ENCODE results near the gene AKT1S1. TPM values are rescaled to one million over a fixed set of nuclear protein-coding genes. Genes with fewer than 3 reads are reported as not detected.
A peak's percentile ranks its signal among the peaks of the same experiment; 100 is the strongest.
"Not testable (repeated sequence)": the region's sequence is repeated elsewhere in the genome, so short reads cannot be mapped to it uniquely, and the experiment has no call there.

Gene AKT1S1
- total RNA-seq: 4.1 TPM

DNA sequence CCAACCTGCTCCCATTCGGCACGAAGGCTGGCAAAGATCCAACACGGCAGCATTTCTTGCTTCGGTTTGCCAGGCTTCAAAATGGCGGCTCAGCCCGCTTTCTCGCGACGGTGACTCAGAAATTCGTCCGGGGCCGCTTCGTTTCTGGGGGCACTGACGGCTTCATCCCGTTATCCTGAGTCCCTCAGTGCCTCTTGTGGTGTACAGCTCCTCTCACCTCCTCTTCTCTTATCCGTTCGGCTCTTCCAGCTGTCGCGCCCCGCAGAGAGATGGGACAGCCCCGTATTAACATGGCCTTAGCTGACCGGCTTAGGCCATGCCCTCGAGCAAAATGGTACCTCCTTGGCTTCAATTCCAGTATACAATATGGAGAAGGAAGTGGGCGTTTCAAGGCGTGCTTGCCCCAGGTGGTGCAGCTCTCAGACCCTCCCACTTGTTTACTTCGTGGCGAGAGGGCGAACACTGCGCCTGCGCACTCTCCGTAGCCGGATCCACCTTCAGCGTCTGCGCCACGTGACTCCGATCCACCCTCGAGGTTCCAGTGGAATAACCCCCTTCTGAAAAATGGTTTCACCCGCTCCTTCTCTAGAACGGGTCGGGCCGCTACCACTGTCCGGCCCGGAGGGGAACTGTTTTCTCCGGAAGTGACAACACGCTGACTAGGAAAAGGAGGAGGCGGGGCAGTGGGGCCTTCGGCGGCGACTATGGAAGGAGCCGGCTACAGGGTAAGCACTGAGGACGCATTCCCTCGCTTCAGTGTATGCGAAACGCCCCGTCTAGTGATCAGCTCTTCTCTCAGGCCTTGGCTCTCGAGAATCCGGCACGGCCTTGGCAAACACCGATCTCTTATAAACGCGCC, at the start of gene AKT1S1, which contains the start of gene TBC1D17:
Gene AKT1S1, minus strand, starts transcription at position 336 of the 859 bp plus-strand sequence. CDS start 4,060 bp downstream, outside the sequence.
Gene TBC1D17, plus strand, starts transcription at position 683 of the 859 bp plus-strand sequence. Its CDS starts 22 bp downstream, at position 705.
- FAIRE-seq: peak; percentile 98
- peak; percentile 94 to 96 for DNase-seq (ENCODE audit: low spot score in 2 of 2)

DNA sequence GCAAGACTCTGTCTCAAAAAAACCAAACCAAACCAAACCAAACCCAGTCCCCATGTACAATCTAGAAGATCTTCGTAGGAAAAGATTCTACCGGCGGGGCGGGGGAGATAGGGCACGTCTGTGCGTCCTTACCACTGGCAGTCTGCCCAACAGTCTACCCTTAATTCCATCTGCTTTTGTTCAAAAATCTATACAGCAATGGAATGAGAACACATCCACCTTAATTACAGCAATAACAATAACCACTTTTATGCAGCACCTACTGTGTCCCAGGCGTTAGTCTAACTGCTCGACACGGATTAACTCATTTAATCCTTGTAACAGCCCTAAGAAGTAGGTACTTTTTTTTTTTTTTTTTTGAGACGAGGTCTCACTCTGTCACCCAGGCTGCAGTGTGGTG, 49.4 kb upstream of the AKT1S1 start:
- no peak for FAIRE-seq
- no peak for DNase-seq (ENCODE audit: low spot score in 2 of 2)

DNA sequence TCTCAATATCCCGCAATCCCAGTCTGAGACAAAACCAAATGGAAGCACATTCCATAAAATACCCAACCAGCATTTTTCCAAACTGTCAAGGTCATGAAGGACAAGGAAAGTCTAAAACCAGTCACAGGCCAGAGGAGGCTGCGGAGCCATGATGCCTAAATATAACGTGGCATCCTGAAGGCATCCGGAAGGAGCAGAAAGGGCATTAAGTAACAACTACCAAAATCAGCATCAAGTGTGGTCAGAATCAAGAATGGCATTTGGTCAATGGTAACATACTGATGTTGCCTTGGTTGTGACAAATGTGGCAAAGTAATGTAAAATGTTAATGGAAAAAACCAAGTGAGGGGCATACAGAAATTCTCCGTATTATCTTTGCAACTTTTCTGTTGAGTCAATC, 48.3 kb upstream of the AKT1S1 start:
- FAIRE-seq (no peak), DNase-seq (ENCODE audit: low spot score in 2 of 2) (no peak)

DNA sequence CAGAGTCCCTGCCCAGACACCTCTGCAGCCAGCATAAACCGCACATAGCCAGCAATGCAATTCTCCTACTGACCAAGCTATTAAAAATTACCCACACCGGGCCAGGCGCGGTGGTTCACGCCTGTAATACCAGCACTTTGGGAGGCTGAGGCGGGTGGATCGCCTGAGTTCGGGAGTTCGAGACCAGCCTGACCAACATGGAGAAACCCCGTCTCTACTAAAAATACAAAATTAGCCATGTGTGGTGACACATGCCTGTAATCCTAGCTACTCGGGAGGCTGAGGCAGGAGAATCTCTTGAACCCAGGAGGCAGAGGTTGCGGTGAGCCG, 47.7 kb upstream of the AKT1S1 start:
- DNase-seq (ENCODE audit: low spot score in 2 of 2); FAIRE-seq: not testable (repeated sequence)

DNA sequence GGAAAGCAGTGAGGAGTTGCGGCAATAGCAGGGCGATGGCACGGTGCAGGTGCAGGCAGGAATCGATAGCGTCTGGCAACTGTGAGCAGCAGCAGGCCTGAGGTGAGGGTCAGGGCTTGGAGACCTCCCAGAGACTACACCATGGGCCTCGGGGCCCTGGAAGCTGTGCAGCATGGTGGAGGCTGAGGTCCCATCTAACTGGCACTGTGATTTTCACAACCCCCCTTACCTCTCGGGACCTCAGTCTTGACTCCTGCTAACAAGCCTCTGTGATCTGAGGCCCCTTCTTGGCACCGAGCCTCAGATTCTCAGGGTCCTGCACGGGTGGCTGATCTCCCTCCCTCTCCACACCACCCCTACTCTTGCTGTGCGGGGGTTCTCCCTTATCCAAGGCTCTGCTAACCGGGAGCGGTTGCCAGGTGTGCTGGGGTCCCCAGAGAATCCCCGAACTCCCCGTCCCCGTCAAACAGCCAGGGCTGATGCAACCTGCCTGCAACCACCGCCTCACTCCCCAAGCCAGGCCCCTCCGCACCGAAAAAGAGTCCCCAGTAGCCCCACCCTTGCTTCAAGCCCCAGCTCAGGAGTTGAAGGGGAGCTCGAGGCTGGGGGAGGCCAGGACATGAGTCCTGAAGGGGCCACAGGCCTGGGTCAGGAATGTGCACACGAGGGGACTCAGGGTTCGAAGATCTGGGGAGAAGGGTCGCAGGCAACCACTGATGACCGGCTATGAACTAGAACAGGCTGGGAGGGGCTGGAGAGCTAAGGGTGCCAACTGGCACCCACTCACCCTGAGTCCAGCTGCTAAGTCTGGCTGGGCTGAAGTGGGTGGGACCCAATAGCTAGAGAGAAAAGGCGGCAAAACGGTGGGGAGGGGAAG, 47.1 kb upstream of the AKT1S1 start:
- FAIRE-seq: no peak

DNA sequence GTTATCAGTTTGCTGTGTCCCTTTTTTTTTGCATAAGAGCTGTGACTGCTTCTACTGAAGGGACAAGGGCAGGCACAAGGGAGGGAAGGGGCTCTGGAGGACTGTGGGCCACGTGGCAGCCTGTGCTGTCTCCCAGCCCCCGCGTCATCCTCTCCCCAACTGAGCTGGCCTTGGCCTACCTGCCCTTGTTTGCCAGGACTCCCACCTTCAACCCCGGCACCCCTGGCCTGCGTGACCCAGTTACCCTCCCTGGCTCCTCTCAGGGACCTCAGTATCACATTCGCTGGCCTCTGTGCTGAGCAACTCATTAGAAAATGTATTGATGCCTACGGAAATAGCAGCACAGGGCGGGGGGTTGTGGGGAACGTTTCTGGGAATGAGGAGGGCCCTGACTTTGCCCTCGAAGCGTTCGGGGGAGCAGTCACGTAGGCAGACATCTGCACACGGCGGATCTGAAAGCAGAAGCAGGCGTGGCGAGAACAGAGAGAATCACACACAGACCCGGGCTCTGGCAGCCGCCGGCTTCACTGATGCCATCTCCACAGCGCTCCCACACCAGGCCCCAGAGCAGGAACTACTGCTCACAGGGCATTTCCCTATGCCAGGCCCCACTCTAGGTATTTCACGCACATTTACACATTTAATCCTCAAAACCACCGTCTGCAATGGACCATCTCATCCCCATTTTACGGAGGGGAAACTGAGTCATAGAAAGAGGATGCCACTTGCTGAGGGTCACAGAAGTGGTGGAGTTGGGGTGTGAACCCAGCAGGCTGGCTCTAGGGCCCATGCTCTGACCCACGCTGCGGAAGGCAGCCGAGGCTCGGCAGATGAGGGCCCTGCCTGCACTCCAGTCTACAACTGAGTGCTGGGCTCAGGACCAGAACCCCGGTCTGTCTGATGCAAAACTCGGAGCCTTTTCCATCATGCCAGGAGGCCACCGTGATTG, 46.2 kb upstream of the AKT1S1 start:
- no peak for FAIRE-seq
- no peak for DNase-seq (ENCODE audit: low spot score in 2 of 2)

More for the DNA sequence above, 47.1 kb upstream of the AKT1S1 start:
- no peak for DNase-seq (ENCODE audit: low spot score in 2 of 2)

DNA sequence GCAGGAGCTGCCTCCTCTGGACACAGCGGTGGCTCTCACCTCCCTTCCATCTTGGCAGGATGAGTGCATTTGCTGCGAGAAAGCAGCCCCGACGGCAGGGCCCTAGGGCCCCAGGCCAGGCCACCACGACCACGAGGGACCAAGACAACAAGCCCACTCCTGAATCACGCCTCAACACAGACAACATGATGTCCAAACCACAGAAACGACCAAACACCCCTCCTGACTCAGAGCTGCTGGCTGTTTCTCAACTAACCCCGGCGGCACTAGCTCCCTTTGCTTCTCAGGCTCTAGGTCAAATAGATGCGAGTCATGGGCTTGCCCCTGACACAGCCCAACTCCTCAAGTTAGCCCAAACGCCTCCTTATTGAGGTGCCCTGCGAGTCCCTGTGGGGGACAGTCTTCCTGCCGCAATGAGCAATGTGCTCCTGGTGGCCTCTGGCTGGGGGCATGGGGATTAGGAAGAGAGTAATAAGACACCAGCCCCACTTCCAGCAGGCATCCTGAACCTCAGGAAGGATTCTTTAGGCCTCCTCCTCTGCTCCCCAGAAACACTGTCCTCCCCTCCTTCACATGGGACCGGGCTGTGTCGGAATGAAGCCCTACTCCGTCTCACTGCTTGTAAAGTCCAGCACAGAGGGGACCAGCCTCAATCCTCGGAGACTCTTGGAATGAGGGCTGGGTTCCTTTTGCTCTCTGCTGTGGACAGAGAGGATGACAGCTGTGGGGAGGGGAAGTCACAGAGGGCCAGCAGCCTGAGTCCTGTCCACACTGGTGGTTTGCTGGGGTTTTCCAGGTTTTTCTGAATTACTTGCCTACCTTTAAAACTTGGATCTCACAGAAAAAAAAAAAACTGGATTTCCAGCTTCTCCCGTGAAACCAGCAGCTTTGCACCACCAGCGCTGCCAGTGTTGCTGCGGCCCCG, 45.0 kb upstream of the AKT1S1 start:
- FAIRE-seq (no peak), DNase-seq (ENCODE audit: low spot score in 2 of 2) (no peak)

DNA sequence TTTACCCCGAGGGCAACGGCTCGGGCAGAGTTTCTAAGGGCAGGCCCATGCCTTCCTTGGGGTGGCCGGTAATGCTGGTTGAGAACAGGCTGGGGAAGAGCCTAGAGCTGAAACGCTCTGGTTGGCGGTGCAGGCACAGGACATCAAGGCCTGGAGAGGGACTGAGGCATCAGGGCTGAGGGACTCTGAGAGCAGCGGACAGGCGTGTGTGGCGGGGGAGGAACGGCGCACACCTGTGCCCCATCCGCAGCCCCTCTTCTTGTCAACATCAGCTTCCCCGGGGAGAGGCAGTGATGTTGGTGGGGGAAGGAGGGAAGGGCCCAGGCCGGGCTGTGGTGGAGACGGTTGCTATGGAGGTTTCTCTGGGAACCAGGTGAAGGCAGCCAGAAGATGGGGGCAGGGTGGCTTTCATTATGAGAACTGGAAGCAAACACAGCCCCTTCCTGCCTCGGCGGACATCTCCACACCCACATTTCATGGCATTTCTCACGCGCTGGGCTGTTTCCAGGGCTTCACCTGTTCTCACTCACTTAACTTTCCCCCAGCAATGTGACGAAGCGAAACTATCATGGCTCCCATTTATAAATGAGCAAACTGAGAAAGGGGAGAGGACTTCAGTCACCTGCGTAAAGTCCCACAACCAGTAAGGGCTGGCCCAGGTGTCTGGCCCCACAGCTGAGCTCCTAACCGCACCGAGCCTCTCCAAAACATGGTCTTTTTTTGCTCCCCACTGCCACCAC, 43.6 kb upstream of the AKT1S1 start:
- FAIRE-seq (no peak), DNase-seq (ENCODE audit: low spot score in 2 of 2) (no peak)

DNA sequence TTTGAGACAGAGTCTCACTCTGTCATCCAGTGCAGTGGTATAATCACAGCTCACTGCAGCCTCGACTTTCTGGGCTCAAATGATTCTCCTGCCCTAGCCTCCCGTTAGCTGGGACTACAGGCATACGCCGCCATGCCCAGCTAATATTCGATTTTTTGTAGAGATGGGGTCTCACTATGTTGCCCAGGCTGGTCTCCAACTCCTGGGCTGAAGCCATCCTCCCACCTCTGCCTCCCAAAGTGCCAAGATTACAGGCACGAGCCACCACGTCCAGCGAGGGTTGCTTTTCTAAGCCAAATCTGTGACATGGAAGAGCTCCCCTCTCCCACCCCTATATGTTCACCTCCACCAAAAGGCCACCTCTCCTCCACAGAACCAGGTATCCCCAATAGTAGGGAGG, 40.9 kb upstream of the AKT1S1 start:
- FAIRE-seq: no peak

DNA sequence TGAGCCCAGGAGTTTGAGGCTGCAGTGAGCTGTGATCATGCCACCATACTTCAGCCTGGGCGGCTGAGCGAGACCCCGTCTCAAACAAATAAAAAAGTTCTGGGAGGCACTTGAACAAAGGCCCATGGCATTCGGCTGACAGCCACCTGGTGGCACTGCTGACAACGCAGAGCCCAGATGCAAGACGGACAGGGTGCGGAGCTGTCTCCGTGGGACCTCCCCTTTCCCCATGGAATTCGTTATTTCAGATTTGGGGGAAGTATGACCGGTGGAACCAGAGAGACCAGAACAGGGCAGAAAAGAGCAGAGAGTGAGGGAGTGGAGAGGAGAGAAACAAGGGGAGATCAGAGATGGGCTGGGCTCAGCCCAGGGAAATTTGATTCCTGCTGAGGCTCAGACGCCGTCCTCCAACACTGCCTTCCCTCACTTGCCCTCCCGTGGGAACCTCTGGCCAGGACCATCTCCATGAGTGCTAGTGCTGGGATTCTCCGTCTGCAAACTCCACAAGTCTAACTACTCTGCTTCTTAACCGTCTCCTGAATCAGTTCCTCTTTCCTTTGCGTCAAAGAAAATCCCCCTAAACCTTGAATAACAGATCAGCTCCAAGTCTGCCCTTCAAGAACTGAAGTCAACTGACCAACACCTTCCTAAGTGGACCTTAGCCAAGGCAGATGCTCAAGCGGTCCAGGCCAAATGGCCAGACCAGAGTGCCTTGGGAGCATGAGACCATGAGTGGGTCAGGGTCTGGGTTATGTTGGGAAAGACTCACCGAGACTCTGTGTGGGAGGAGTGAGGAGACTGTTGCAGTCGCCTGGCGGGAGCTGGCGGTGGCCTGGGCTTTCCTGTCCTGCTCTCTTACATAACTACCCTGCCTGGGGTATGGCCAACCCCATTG, 39.9 kb upstream of the AKT1S1 start:
- DNase-seq (ENCODE audit: low spot score in 2 of 2) (no peak), FAIRE-seq (no peak)

More for the DNA sequence above, 40.9 kb upstream of the AKT1S1 start:
- DNase-seq (ENCODE audit: low spot score in 2 of 2): no peak

DNA sequence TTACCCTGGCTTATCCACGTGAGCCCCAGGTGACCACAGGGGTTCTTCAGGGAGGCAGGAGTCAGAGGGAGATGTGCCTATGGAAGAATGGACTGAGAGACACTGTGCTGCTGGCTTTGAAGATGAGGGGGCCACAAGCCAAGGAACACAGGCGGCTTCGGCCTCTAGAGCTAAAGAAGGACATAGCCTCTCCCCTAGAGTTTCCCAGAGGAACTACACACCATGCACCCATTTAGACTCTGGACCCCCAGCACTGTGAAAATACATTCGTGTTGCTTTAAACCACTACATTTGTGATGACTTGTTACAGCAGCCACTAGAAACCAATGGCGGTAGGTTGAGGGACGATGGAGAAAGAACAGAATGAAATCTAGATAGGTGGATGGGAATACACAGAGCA, 38.1 kb upstream of the AKT1S1 start:
- FAIRE-seq: no peak
- DNase-seq (ENCODE audit: low spot score in 2 of 2): no peak

DNA sequence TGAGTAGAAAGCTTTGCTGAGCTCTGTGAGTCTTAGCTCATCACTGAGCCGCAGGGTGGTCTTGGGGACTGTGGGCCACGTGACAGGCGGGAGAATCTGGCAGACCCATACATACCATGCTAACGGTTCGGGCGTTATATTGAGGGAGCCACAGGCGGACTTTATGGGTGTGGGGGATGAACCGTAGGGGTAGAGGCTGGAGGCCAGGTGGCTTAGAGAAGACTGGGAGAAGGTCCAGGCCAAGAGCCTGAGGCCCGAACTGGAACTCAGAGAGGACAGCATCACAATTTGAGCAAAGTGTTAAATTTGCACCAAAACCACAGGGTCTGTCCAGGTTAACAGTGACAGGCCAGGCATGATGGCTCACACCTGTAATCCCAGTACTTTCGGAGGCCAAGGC, 36.6 kb upstream of the AKT1S1 start:
- no peak for DNase-seq (ENCODE audit: low spot score in 2 of 2)
- no peak for FAIRE-seq

DNA sequence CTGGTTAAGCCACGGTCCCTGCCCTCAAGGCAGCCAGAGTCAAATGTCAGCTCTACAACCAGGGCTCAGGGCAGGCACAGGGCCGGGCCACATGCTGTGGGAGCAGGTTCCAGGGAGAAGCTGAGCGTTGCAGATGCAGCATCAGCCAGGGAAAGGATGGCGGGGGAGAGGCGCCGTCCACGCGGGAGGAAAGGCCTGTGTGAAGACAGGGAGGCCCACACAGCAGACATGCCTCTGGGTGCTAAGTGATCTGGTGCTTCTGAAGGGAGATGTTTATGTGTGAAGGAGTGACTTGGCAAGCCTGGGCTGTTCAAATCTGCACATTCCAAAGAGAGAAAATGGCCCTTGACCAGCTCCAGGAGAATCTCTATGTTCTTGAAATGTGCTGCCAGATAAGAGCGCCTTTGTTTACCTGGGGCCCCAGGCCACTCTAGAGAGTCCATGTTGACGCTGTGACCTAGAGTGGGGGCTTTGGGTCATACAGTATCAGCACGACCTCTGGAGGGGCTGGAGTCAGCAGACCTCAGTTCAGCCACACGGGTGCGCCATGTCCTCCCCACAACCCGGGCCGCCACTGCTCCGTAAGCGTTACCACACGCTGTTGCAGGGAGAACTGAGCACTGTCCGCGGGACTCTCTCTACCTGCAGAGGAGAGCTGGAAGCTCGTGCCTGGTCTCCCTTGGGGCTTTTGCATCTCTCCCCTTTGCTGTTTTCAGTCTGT, 36.0 kb upstream of the AKT1S1 start:
- no peak for DNase-seq (ENCODE audit: low spot score in 2 of 2)
- no peak for FAIRE-seq

DNA sequence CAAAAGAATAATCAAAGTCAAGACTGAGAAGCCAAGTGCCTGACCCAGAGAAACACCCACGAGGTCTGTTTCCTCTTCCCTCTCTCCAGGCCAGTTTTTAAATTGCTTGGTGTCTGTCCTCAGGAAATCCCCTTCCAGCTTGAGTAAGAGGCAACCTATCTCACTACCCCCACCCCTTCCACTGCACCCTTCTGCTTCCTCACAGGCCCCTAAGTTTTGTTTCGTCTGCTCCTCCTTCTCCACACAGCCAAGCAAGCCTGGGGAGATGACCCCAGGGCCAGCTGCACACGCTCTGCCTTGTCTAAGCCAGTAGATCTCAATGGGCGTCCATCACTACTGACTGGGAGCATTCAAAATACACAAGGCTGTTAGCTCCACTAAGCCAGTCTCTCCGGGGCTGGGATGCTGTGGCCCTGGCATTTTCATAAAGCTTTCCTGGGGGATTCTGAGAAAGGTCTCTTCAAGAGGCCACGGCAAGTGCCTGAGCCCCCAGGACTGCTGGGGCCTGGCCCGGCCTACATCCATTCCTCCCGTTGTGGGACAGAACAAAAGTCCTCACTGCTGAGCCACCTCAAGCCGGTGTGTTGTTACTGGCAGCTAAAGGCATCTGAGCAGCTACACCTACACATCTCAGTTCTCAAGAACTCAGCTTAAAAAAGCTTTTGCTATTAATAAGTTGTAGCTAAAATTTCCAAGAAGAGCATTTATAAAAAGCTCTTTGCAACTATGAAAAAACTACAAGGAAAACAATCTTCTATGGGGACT, 34.4 kb upstream of the AKT1S1 start:
- DNase-seq (ENCODE audit: low spot score in 2 of 2) (no peak), FAIRE-seq (no peak)

DNA sequence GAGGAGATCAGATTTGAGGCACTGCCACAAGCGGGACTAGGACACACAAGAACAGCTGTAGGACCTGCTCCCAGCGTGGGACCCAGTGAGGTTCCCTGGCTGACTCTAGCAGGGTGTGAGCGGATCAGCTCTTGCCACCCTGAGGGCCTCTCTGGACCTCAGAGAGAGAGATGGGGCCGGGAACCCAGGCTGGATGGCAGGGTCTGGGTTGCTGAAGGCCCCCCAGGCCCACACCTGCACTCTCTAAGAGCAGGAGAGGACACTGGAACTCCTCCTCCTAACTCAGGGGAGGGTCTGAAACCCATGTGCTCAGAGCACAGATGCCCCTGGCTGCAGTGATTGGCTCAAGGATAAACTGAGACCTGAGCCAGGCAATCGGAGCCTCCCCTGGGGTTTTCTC, 33.0 kb upstream of the AKT1S1 start:
- DNase-seq (ENCODE audit: low spot score in 2 of 2) (no peak), FAIRE-seq (no peak)
